ENCODE measurements around the gene TMC5. TPM values are rescaled to one million over a fixed set of nuclear protein-coding genes. Genes with fewer than 3 reads are reported as not detected.

The TMC5 gene
- total RNA-seq, 5 donors from 2014 or later (not counting 1 experiment from before 2014, with no cell fraction given) = 0.06 to 0.60 (median 0.08) TPM; not detected in 1

GRCh38 chr16:19524356-19524615, 106.6 kb downstream of the TMC5 start:
- Mint-ChIP-seq H3K27me3 (no peaks in the 10 kb centered on the region), H3K4me3 (peak overlapping the region; percentile 92 to 99 (median 93)), H3K4me1 (peaks cover 43 to 55% (median 51%) of the 10 kb centered on the region in 3 donors), H3K9me3 (no peaks in the 10 kb centered on the region), H3K27ac (peak overlapping the region; percentile 37 to 95), H3K36me3 (peaks cover 11% of the 10 kb centered on the region)
- Histone ChIP-seq H3K27me3 (replicated peaks in 1 of 2; ENCODE audit: control insufficient read depth in 2 of 2, extremely low read depth in 1 of 2, insufficient read depth in 2 of 2, low read length in 1 of 2) (no peaks in the 10 kb centered on the region), H3K4me1 (ENCODE audit: control insufficient read depth in 1 of 2, extremely low read depth in 1 of 2, insufficient read depth in 2 of 2, low read length in 2 of 2) (peaks cover 21 to 38% of the 10 kb centered on the region in 2 experiments), H3K9me3 (no peaks in the 10 kb centered on the region), H3K27ac (ENCODE audit: low read length) (peak overlapping the region; percentile 9), H3K4me3 (ENCODE audit: control insufficient read depth in 1 of 2, extremely low read depth in 1 of 2, low read length in 1 of 2) (peak overlapping the region; percentile 77 to 82), H3K36me3 (ENCODE audit: control insufficient read depth in 2 of 2, extremely low read depth in 1 of 2, insufficient read depth in 1 of 2, low read length in 1 of 2) (peaks cover 0 to 9% of the 10 kb centered on the region in 2 donors)
- ChIA-PET POLR2A (interaction anchor here in 1 of 2 donors (0.5 to 1.4 kb wide), 3 partner anchors 17 to 723 kb away, joined by 3 to 7 read pairs (median 3); partner anchors contain the start of genes ARL6IP1 and VPS35L), CTCF (interaction anchor here (0.6 to 3.7 kb wide), 5 partner anchors 9 to 59 kb away, joined by 3 to 47 read pairs (median 5); partner anchors contain the start of gene VPS35L (in 2 of the 2))
- ATAC-seq (replicated peaks in 1 of 4) (no peak), DNase-seq (peak in 1 of 35 experiments; percentile 18)
- 0% methylated on average over 2 of the region's 11 CpGs for WGBS (ENCODE audit: insufficient coverage)

DNA sequence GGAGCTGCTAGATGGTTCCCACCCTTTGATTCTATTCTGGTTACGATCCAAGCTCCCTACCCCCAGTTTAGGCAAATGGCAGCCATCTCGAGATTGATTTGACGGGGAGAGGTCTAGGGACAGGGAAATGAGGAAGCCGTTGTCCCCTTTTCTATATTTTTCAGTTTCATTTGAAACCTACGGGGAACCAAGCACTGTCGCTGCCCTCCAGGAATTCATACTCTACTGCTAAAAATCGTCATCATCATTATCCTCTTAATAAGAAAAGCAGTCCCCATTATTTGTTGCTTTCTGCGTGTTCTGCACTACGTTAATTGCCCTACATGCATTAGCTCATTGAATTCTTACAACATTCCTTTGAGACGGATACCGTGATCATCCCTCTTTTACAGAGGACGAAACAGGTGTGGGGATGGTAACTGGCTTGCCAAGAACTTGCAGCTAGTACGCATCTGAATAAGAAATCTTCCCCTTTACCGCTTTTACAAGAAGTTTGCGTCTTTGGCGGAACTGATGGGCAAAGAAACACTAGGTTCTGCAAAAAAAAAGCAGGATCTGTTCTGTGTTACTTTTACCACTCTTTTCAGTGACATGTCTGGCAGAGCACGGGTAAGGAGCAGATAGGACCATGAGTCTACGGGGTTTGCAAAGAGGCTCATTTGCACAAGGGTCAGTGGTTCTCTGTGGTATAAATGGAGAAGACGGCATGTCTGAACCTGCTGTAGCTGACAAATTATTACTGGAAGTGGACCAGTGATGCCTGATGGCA, 107.1 kb downstream of the TMC5 start:
- Mint-ChIP-seq H3K27ac (peak overlapping the region; percentile 37 to 58), H3K36me3 (peaks cover 11% of the 10 kb centered on the region), H3K4me1 (peaks cover 39 to 52% (median 47%) of the 10 kb centered on the region in 3 donors), H3K9me3 (no peaks in the 10 kb centered on the region), H3K4me3 (peak overlapping the region; percentile 92 to 99 (median 93)), H3K27me3 (no peaks in the 10 kb centered on the region)
- 26% methylated on average over 8 of the region's 19 CpGs for WGBS (ENCODE audit: insufficient coverage)
- CTCF ChIA-PET = interaction anchor here (0.7 to 3.7 kb wide), 4 partner anchors 22 to 59 kb away, joined by 3 to 47 read pairs (median 6); partner anchors contain the start of gene VPS35L (in 2 of the 2)
- Histone ChIP-seq H3K36me3 (ENCODE audit: control insufficient read depth in 2 of 2, extremely low read depth in 1 of 2, insufficient read depth in 1 of 2, low read length in 1 of 2) (peaks cover 0 to 9% of the 10 kb centered on the region in 2 donors), H3K4me3 (ENCODE audit: control insufficient read depth in 1 of 2, extremely low read depth in 1 of 2, low read length in 1 of 2) (peak overlapping the region; percentile 77 to 82), H3K27me3 (replicated peaks in 1 of 2; ENCODE audit: control insufficient read depth in 2 of 2, extremely low read depth in 1 of 2, insufficient read depth in 2 of 2, low read length in 1 of 2) (no peaks in the 10 kb centered on the region), H3K9me3 (no peaks in the 10 kb centered on the region), H3K4me1 (ENCODE audit: control insufficient read depth in 1 of 2, extremely low read depth in 1 of 2, insufficient read depth in 2 of 2, low read length in 2 of 2) (peaks cover 21 to 34% of the 10 kb centered on the region in 2 experiments), H3K27ac (ENCODE audit: low read length) (peak overlapping the region; percentile 9)
- POLR2A ChIA-PET = interaction anchor here in 1 of 2 donors (1.0 to 1.4 kb wide), 2 partner anchors 31 to 723 kb away, joined by 3 to 7 read pairs; partner anchors contain the start of genes ARL6IP1 and VPS35L
- DNase-seq (peak in 1 of 35 experiments; percentile 24), ATAC-seq (replicated peaks in 1 of 4) (no peak)

GRCh38 chr16:19525385-19525723, 107.7 kb downstream of the TMC5 start:
- peak overlapping the region; percentile 92 to 99 (median 93) for H3K4me3 Mint-ChIP-seq
- Histone ChIP-seq H3K27me3 (replicated peaks in 1 of 2; ENCODE audit: control insufficient read depth in 2 of 2, extremely low read depth in 1 of 2, insufficient read depth in 2 of 2, low read length in 1 of 2) (no peaks in the 10 kb centered on the region), H3K9me3 (no peaks in the 10 kb centered on the region), H3K36me3 (ENCODE audit: control insufficient read depth in 2 of 2, extremely low read depth in 1 of 2, insufficient read depth in 1 of 2, low read length in 1 of 2) (peaks cover 0 to 9% of the 10 kb centered on the region in 2 donors), H3K4me1 (ENCODE audit: control insufficient read depth in 1 of 2, extremely low read depth in 1 of 2, insufficient read depth in 2 of 2, low read length in 2 of 2) (peaks cover 19 to 30% of the 10 kb centered on the region in 2 experiments), H3K27ac (ENCODE audit: low read length) (no peak overlapping the region), H3K4me3 (ENCODE audit: control insufficient read depth in 1 of 2, extremely low read depth in 1 of 2, low read length in 1 of 2) (no peak overlapping the region)
- ChIA-PET POLR2A (interaction anchor here in 1 of 2 donors (1.0 kb wide), 1 partner anchor 724 kb away, joined by 3 read pairs; the partner anchor contains the start of gene ARL6IP1), CTCF (interaction anchor here in 1 of 2 donors (0.7 to 3.7 kb wide), 3 partner anchors 12 to 58 kb away, joined by 3 to 47 read pairs (median 5); partner anchors contain the start of gene VPS35L)
- H3K27ac Mint-ChIP-seq = no peak overlapping the region
- no peaks in the 10 kb centered on the region for H3K27me3 Mint-ChIP-seq
- peaks cover 37 to 47% (median 43%) of the 10 kb centered on the region in 3 donors for H3K4me1 Mint-ChIP-seq
- ATAC-seq (replicated peaks in 1 of 4) (no peak), DNase-seq (no peak)
- H3K9me3 Mint-ChIP-seq = no peaks in the 10 kb centered on the region
- no CpG with 5 or more reads among the region's 2 CpGs for WGBS (ENCODE audit: insufficient coverage)
- H3K36me3 Mint-ChIP-seq = peaks cover 11% of the 10 kb centered on the region

DNA sequence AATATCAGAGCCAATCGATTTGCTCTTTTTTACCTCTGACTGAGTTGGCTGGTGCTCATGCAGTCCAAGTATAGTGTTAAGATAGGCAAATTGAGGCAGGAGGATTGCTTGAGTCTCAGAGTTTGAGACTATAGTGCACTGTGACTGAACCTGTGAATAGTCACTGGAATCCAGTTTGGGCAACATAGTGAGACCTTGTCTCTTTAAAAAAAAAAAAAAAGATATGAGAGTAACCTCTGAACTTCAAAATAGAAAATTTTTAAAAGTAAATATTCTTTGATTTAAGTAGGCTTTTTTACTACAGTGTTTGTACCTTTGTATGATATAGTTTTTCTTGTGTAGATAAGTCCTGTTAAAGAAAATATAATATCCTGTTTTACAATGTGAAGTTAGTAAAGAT, 109.5 kb downstream of the TMC5 start:
- POLR2A ChIA-PET = no interaction called here
- Histone ChIP-seq H3K27ac (ENCODE audit: low read length) (no peak overlapping the region), H3K4me3 (ENCODE audit: control insufficient read depth in 1 of 2, extremely low read depth in 1 of 2, low read length in 1 of 2) (no peak overlapping the region), H3K4me1 (ENCODE audit: control insufficient read depth in 1 of 2, extremely low read depth in 1 of 2, insufficient read depth in 2 of 2, low read length in 2 of 2) (peaks cover 12 to 21% of the 10 kb centered on the region in 2 experiments), H3K36me3 (ENCODE audit: control insufficient read depth in 2 of 2, extremely low read depth in 1 of 2, insufficient read depth in 1 of 2, low read length in 1 of 2) (peaks cover 0 to 9% of the 10 kb centered on the region in 2 donors), H3K9me3 (no peaks in the 10 kb centered on the region), H3K27me3 (replicated peaks in 1 of 2; ENCODE audit: control insufficient read depth in 2 of 2, extremely low read depth in 1 of 2, insufficient read depth in 2 of 2, low read length in 1 of 2) (no peaks in the 10 kb centered on the region)
- H3K9me3 Mint-ChIP-seq = no peaks in the 10 kb centered on the region
- no peak overlapping the region for H3K27ac Mint-ChIP-seq
- ATAC-seq (replicated peaks in 1 of 4) = no peak
- H3K4me1 Mint-ChIP-seq = peaks cover 26 to 30% (median 26%) of the 10 kb centered on the region in 3 donors
- H3K27me3 Mint-ChIP-seq = no peaks in the 10 kb centered on the region
- H3K36me3 Mint-ChIP-seq = peaks cover 13% of the 10 kb centered on the region
- CTCF ChIA-PET = no interaction called here
- no peak overlapping the region for H3K4me3 Mint-ChIP-seq
- DNase-seq = no peak
- 100% methylated on average over 1 of the region's 1 CpG for WGBS (ENCODE audit: insufficient coverage)

- WGBS (ENCODE audit: insufficient coverage) = 100% methylated on average over 2 of the region's 3 CpGs
- ATAC-seq (replicated peaks in 1 of 4) = no peak
- H3K4me1 Mint-ChIP-seq = peaks cover 17 to 20% (median 17%) of the 10 kb centered on the region in 3 donors
- Histone ChIP-seq H3K4me3 (ENCODE audit: control insufficient read depth in 1 of 2, extremely low read depth in 1 of 2, low read length in 1 of 2) (no peak overlapping the region), H3K36me3 (ENCODE audit: control insufficient read depth in 2 of 2, extremely low read depth in 1 of 2, insufficient read depth in 1 of 2, low read length in 1 of 2) (peaks cover 0 to 9% of the 10 kb centered on the region in 2 donors), H3K4me1 (ENCODE audit: control insufficient read depth in 1 of 2, extremely low read depth in 1 of 2, insufficient read depth in 2 of 2, low read length in 2 of 2) (peaks cover 11 to 12% of the 10 kb centered on the region in 2 experiments), H3K9me3 (no peaks in the 10 kb centered on the region), H3K27me3 (replicated peaks in 1 of 2; ENCODE audit: control insufficient read depth in 2 of 2, extremely low read depth in 1 of 2, insufficient read depth in 2 of 2, low read length in 1 of 2) (no peaks in the 10 kb centered on the region), H3K27ac (ENCODE audit: low read length) (no peak overlapping the region)
- DNase-seq = no peak
- ChIA-PET CTCF (no interaction called here), POLR2A (no interaction called here)
- H3K4me3 Mint-ChIP-seq = no peak overlapping the region
- no peak overlapping the region for H3K27ac Mint-ChIP-seq
- H3K36me3 Mint-ChIP-seq = peaks cover 20% of the 10 kb centered on the region
- no peaks in the 10 kb centered on the region for H3K9me3 Mint-ChIP-seq
- no peaks in the 10 kb centered on the region for H3K27me3 Mint-ChIP-seq
Observed at GRCh38 chr16:19528666-19529065, 111.0 kb downstream of the TMC5 start.

GRCh38 chr16:19532601-19533000, 114.9 kb downstream of the TMC5 start:
- Mint-ChIP-seq H3K9me3 (no peaks in the 10 kb centered on the region), H3K27me3 (no peaks in the 10 kb centered on the region), H3K27ac (no peak overlapping the region), H3K4me1 (no peaks in the 10 kb centered on the region), H3K36me3 (peaks cover 38% of the 10 kb centered on the region), H3K4me3 (no peak overlapping the region)
- Histone ChIP-seq H3K36me3 (ENCODE audit: control insufficient read depth in 2 of 2, extremely low read depth in 1 of 2, insufficient read depth in 1 of 2, low read length in 1 of 2) (peaks cover 0 to 21% of the 10 kb centered on the region in 2 donors), H3K4me3 (ENCODE audit: control insufficient read depth in 1 of 2, extremely low read depth in 1 of 2, low read length in 1 of 2) (no peak overlapping the region), H3K4me1 (ENCODE audit: control insufficient read depth in 1 of 2, extremely low read depth in 1 of 2, insufficient read depth in 2 of 2, low read length in 2 of 2) (no peaks in the 10 kb centered on the region), H3K9me3 (no peaks in the 10 kb centered on the region), H3K27me3 (replicated peaks in 1 of 2; ENCODE audit: control insufficient read depth in 2 of 2, extremely low read depth in 1 of 2, insufficient read depth in 2 of 2, low read length in 1 of 2) (no peaks in the 10 kb centered on the region), H3K27ac (ENCODE audit: low read length) (no peak overlapping the region)
- POLR2A ChIA-PET = no interaction called here
- CTCF ChIA-PET = interaction anchor here in 1 of 2 donors (1.0 kb wide), 1 partner anchor 17 kb away, joined by 3 read pairs; no protein-coding TSS in a partner anchor
- DNase-seq (no peak), ATAC-seq (replicated peaks in 1 of 4) (no peak)
- no CpG with 5 or more reads among the region's 1 CpG for WGBS (ENCODE audit: insufficient coverage)

All from T-cell (primary cell).